Measurements from ENCODE around the gene ATG13. TPM values are rescaled to one million over a fixed set of nuclear protein-coding genes. Genes with fewer than 3 reads are reported as not detected.

Gene ATG13
- total RNA-seq, 1 experiment from 2014 or later = 69.2 TPM

DNA sequence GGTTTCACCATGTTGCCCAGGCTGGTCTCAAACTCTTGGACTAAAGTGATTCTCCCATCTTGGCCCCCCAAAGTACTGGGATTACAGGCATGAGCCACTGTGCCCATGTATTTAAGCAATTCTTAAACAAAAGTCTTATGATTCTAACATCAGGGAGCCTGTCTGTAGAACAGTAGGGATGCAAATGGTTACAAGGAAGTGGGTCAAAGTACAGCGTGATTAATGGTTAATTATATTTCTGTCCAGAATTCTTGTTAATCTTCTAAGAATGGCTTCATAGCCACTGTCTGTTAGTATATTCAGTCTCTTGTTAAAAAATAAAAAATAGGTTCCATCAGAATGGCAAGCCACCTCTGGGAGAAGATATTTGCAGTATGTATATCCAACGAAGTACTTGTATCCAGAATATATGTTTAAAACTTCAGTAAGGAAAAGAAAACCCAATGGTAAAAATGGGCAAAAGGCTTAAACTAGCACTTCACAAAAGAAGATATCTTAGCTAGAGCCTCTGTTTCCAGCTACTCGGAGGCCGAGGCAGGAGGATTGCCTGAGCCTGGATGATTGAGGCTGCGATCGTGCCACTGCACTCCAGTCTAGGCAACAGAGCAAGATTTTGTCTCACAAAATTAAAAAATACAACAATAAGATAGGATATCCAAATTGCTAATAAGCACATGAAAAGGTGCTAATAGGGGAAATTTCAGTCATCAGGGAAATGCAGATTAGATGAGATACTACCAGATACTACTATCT lies 22.9 kb downstream of the ATG13 start:
- TF ChIP-seq, protein P1, sequence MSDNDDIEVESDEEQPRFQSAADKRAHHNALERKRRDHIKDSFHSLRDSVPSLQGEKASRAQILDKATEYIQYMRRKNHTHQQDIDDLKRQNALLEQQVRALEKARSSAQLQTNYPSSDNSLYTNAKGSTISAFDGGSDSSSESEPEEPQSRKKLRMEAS (IDR thresholded peaks at IDR 0.05) = no peak
- TF ChIP-seq EGR1 (IDR thresholded peaks at IDR 0.05; ENCODE audit: low read depth) = no peak
- no peak for TF ChIP-seq CBX3 (IDR thresholded peaks at IDR 0.05; ENCODE audit: low read depth)
- no peak for TF ChIP-seq ZFX (IDR thresholded peaks at IDR 0.05)
- TF ChIP-seq, protein P2, sequence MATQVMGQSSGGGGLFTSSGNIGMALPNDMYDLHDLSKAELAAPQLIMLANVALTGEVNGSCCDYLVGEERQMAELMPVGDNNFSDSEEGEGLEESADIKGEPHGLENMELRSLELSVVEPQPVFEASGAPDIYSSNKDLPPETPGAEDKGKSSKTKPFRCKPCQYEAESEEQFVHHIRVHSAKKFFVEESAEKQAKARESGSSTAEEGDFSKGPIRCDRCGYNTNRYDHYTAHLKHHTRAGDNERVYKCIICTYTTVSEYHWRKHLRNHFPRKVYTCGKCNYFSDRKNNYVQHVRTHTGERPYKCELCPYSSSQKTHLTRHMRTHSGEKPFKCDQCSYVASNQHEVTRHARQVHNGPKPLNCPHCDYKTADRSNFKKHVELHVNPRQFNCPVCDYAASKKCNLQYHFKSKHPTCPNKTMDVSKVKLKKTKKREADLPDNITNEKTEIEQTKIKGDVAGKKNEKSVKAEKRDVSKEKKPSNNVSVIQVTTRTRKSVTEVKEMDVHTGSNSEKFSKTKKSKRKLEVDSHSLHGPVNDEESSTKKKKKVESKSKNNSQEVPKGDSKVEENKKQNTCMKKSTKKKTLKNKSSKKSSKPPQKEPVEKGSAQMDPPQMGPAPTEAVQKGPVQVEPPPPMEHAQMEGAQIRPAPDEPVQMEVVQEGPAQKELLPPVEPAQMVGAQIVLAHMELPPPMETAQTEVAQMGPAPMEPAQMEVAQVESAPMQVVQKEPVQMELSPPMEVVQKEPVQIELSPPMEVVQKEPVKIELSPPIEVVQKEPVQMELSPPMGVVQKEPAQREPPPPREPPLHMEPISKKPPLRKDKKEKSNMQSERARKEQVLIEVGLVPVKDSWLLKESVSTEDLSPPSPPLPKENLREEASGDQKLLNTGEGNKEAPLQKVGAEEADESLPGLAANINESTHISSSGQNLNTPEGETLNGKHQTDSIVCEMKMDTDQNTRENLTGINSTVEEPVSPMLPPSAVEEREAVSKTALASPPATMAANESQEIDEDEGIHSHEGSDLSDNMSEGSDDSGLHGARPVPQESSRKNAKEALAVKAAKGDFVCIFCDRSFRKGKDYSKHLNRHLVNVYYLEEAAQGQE (IDR thresholded peaks at IDR 0.05; ENCODE audit: low read depth) = no peak
- TF ChIP-seq YY1 (IDR thresholded peaks at IDR 0.05; ENCODE audit: extremely low read depth, insufficient replicate concordance, low read depth, low read length) = no peak
- TF ChIP-seq, protein P3, sequence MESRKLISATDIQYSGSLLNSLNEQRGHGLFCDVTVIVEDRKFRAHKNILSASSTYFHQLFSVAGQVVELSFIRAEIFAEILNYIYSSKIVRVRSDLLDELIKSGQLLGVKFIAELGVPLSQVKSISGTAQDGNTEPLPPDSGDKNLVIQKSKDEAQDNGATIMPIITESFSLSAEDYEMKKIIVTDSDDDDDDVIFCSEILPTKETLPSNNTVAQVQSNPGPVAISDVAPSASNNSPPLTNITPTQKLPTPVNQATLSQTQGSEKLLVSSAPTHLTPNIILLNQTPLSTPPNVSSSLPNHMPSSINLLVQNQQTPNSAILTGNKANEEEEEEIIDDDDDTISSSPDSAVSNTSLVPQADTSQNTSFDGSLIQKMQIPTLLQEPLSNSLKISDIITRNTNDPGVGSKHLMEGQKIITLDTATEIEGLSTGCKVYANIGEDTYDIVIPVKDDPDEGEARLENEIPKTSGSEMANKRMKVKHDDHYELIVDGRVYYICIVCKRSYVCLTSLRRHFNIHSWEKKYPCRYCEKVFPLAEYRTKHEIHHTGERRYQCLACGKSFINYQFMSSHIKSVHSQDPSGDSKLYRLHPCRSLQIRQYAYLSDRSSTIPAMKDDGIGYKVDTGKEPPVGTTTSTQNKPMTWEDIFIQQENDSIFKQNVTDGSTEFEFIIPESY (IDR thresholded peaks at IDR 0.05; ENCODE audit: extremely low read depth, insufficient replicate concordance, low read length) = no peak
- no peak for TF ChIP-seq ELF1 (IDR thresholded peaks at IDR 0.05; ENCODE audit: borderline replicate concordance, low read depth)
- no peak for TF ChIP-seq SIN3A (IDR thresholded peaks at IDR 0.05; ENCODE audit: low read depth)
- TF ChIP-seq SRF (IDR thresholded peaks at IDR 0.05; ENCODE audit: low read depth) = no peak
- TF ChIP-seq, protein P4, sequence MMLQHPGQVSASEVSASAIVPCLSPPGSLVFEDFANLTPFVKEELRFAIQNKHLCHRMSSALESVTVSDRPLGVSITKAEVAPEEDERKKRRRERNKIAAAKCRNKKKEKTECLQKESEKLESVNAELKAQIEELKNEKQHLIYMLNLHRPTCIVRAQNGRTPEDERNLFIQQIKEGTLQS (IDR thresholded peaks at IDR 0.05) = no peak
- TF ChIP-seq FOSL1 (IDR thresholded peaks at IDR 0.05; ENCODE audit: low read depth) = no peak
- no peak for TF ChIP-seq RAD21 (IDR thresholded peaks at IDR 0.05; ENCODE audit: low read depth)
- TF ChIP-seq, protein P5, sequence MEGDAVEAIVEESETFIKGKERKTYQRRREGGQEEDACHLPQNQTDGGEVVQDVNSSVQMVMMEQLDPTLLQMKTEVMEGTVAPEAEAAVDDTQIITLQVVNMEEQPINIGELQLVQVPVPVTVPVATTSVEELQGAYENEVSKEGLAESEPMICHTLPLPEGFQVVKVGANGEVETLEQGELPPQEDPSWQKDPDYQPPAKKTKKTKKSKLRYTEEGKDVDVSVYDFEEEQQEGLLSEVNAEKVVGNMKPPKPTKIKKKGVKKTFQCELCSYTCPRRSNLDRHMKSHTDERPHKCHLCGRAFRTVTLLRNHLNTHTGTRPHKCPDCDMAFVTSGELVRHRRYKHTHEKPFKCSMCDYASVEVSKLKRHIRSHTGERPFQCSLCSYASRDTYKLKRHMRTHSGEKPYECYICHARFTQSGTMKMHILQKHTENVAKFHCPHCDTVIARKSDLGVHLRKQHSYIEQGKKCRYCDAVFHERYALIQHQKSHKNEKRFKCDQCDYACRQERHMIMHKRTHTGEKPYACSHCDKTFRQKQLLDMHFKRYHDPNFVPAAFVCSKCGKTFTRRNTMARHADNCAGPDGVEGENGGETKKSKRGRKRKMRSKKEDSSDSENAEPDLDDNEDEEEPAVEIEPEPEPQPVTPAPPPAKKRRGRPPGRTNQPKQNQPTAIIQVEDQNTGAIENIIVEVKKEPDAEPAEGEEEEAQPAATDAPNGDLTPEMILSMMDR (IDR thresholded peaks at IDR 0.05 in 2 of 3, conservative IDR thresholded peaks at IDR 0.05 in 1 of 3; ENCODE audit: borderline replicate concordance in 1 of 3, insufficient read depth in 1 of 3, low read depth in 2 of 3, low read length in 2 of 3) = no peak
- intact Hi-C loops (cut with micrococcal nuclease) = no loop called here
- H3K27ac ChIP-seq (ENCODE audit: low read depth, low read length) = no peak overlapping the region
- H3K4me1 ChIP-seq (ENCODE audit: control insufficient read depth in 1 of 2, insufficient read depth in 2 of 2, low read length in 2 of 2) = no peaks in the 10 kb centered on the region; a peak in 1 of 4 replicates
- ChIA-PET RAD21 (ENCODE audit: low non-redundant PET in 1 of 2, low total read pairs in 2 of 2, uncharacterized antibody in 2 of 2, unreplicated experiment in 2 of 2) (no interaction called here), CTCF (no interaction called here), POLR2A (no interaction called here)
- BruUV-seq (replicated peaks) = no TSS peak
- ATAC-seq (no peak), DNase-seq (ENCODE audit: low read depth, low spot score) (no peak)
- no peaks in the 10 kb centered on the region for H4K20me1 ChIP-seq (ENCODE audit: insufficient read depth)
- H3K9me2 ChIP-seq (ENCODE audit: insufficient read depth) = no peaks in the 10 kb centered on the region
- H3K79me2 ChIP-seq (ENCODE audit: insufficient read depth, low read length) = no peaks in the 10 kb centered on the region
- no peaks in the 10 kb centered on the region for H3K9me3 ChIP-seq (ENCODE audit: control insufficient read depth in 1 of 2, insufficient read depth in 1 of 2, low read depth in 1 of 2, low read length in 2 of 2)
- H3K9ac ChIP-seq (ENCODE audit: low read length) = no peak overlapping the region
- H3K4me3 ChIP-seq (replicated peaks in 1 of 2; ENCODE audit: low read depth in 1 of 2, low read length in 2 of 2) = no peak overlapping the region
- H2AFZ ChIP-seq (ENCODE audit: low read depth, low read length, poor library complexity, severe bottlenecking) = no peak overlapping the region
- H3K36me3 ChIP-seq (ENCODE audit: control insufficient read depth in 1 of 2, insufficient read depth in 2 of 2, low read length in 2 of 2) = no peaks in the 10 kb centered on the region
- H3K4me2 ChIP-seq (ENCODE audit: low read length) = no peak overlapping the region
- no peaks in the 10 kb centered on the region for H3K27me3 ChIP-seq (ENCODE audit: insufficient read depth, low read length)
